Loucy (cell line): ENCODE results near the gene WNK1.

ENCODE experiments used
- CTCF ChIP-seq: fragments of 200-600 bp; sonication (generic); conservative IDR thresholded peaks from 2 replicates; pipeline ENCODE4 v1.5.1; 2014; ENCODE audit warnings: mild to moderate bottlenecking, antibody characterized with exemption, low read length
- EZH2phosphoT487 ChIP-seq: fragments of 200-600 bp; IDR thresholded peaks from 2 replicates; pipeline ENCODE4 v1.6.1; 2018; ENCODE audit warnings: antibody characterized with exemption, mild to moderate bottlenecking, moderate library complexity, borderline replicate concordance

DNA sequence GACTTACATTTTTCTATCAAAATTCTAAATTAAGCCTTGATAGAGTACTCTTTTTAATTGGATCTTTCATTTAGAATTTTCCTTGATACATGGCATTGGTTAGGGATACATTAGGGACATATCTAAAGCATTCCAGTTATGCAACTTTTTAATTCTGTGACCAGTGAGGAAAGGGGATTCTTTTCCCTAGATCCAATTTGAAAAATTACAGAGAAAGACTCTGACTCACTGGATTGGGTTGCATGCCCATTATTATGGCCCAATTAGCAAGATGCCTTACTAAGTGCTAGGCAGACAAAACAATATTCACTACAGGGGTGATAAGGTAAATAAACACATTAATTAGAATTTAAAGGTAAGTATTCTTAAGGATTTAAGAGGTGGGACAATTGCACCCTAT, 202.4 kb downstream of the WNK1 start:
- TF ChIP-seq CTCF = no peak
- TF ChIP-seq EZH2phosphoT487 = no peak
